ENCODE measurements around the gene CTNNAL1.

CTNNAL1 gene

GRCh38 chr9:109033941-109034700 lies 20.8 kb upstream of the CTNNAL1 start:
- Histone ChIP-seq H3K9me3 (replicated peaks in 1 of 11) (no peaks in the 10 kb centered on the region), H3K4me3 (no peak overlapping the region), H3K4me2 (no peak overlapping the region), H3K27ac (no peak overlapping the region), H3K4me1 (no peaks in the 10 kb centered on the region), H4K20me1 (0 out of 22 replicates have a peak, but pooled peaks cover 0 to 5% (median 0%) of the 10 kb centered on the region in 11 experiments), H3K27me3 (no peaks in the 10 kb centered on the region), H3K36me3 (peaks cover 64 to 98% (median 91%) of the 10 kb centered on the region in 11 experiments), H3K9ac (no peak overlapping the region)
- no peak for TF ChIP-seq Cebpa-rat (IDR thresholded peaks at IDR 0.05)

- H3K36me3 ChIP-seq: peaks cover 48 to 98% (median 91%) of the 10 kb centered on the region in 11 experiments
- no peak for TF ChIP-seq Cebpa-rat (IDR thresholded peaks at IDR 0.05)
- H3K4me2 ChIP-seq: no peak overlapping the region
- peaks cover 0 to 14% (median 0%) of the 10 kb centered on the region in 11 experiments; a peak in 3 of 22 replicates for H4K20me1 ChIP-seq
- H3K27ac ChIP-seq: no peak overlapping the region
- H3K4me3 ChIP-seq: no peak overlapping the region
- H3K9me3 ChIP-seq (replicated peaks in 1 of 11): no peaks in the 10 kb centered on the region
- H3K4me1 ChIP-seq: 0 out of 20 replicates have a peak, but pooled peaks cover 0 to 4% (median 0%) of the 10 kb centered on the region in 10 experiments
- no peak overlapping the region for H3K9ac ChIP-seq
- H3K27me3 ChIP-seq: no peaks in the 10 kb centered on the region
Observed at GRCh38 chr9:109031241-109031640, 17.9 kb upstream of the CTNNAL1 start.

GRCh38 chr9:109030426-109030825 lies 17.1 kb upstream of the CTNNAL1 start:
- Histone ChIP-seq H3K4me3 (no peak overlapping the region), H3K4me1 (peaks cover 0 to 5% (median 0%) of the 10 kb centered on the region in 10 experiments; a peak in 1 of 20 replicates), H3K9ac (no peak overlapping the region), H4K20me1 (peaks cover 0 to 18% (median 0%) of the 10 kb centered on the region in 11 experiments; a peak in 4 of 22 replicates), H3K27me3 (no peaks in the 10 kb centered on the region), H3K27ac (no peak overlapping the region), H3K36me3 (peaks cover 41 to 98% (median 89%) of the 10 kb centered on the region in 11 experiments), H3K4me2 (no peak overlapping the region), H3K9me3 (replicated peaks in 1 of 11) (no peaks in the 10 kb centered on the region)
- TF ChIP-seq Cebpa-rat (IDR thresholded peaks at IDR 0.05): no peak

- no peaks in the 10 kb centered on the region for H3K27me3 ChIP-seq
- peaks cover 32 to 98% (median 88%) of the 10 kb centered on the region in 11 experiments for H3K36me3 ChIP-seq
- TF ChIP-seq Cebpa-rat (IDR thresholded peaks at IDR 0.05): no peak
- H4K20me1 ChIP-seq: peaks cover 0 to 26% (median 0%) of the 10 kb centered on the region in 11 experiments; a peak in 4 of 22 replicates
- H3K9me3 ChIP-seq (replicated peaks in 1 of 11): no peaks in the 10 kb centered on the region
- no peak overlapping the region for H3K9ac ChIP-seq
- H3K4me3 ChIP-seq: no peak overlapping the region
- H3K4me1 ChIP-seq: peaks cover 0 to 6% (median 0%) of the 10 kb centered on the region in 10 experiments; a peak in 1 of 20 replicates
- H3K27ac ChIP-seq: no peak overlapping the region
- no peak overlapping the region for H3K4me2 ChIP-seq
Observed at GRCh38 chr9:109028457-109028856, 15.2 kb upstream of the CTNNAL1 start.

- H3K4me3 ChIP-seq: no peak overlapping the region
- no peaks in the 10 kb centered on the region for H3K9me3 ChIP-seq (replicated peaks in 1 of 11)
- TF ChIP-seq Cebpa-rat (IDR thresholded peaks at IDR 0.05): no peak
- H3K27me3 ChIP-seq: no peaks in the 10 kb centered on the region
- H3K9ac ChIP-seq: no peak overlapping the region
- no peak overlapping the region for H3K27ac ChIP-seq
- H3K36me3 ChIP-seq: peaks cover 20 to 95% (median 77%) of the 10 kb centered on the region in 11 experiments; a peak in 21 of 22 replicates
- H3K4me2 ChIP-seq: no peak overlapping the region
- H3K4me1 ChIP-seq: peaks cover 0 to 6% (median 0%) of the 10 kb centered on the region in 10 experiments; a peak in 1 of 20 replicates
- peaks cover 0 to 26% (median 0%) of the 10 kb centered on the region in 11 experiments; a peak in 4 of 22 replicates for H4K20me1 ChIP-seq
Observed at GRCh38 chr9:109027176-109027575, 13.9 kb upstream of the CTNNAL1 start.

GRCh38 chr9:109026306-109026705 lies 13.0 kb upstream of the CTNNAL1 start:
- Histone ChIP-seq H3K9ac (no peak overlapping the region), H3K9me3 (replicated peaks in 1 of 11) (no peaks in the 10 kb centered on the region), H3K4me1 (peaks cover 0 to 14% (median 5%) of the 10 kb centered on the region in 10 experiments; a peak in 16 of 20 replicates), H3K36me3 (peaks cover 16 to 95% (median 71%) of the 10 kb centered on the region in 11 experiments; a peak in 21 of 22 replicates), H4K20me1 (peaks cover 0 to 26% (median 0%) of the 10 kb centered on the region in 11 experiments; a peak in 4 of 22 replicates), H3K27ac (no peak overlapping the region), H3K4me3 (no peak overlapping the region), H3K27me3 (no peaks in the 10 kb centered on the region), H3K4me2 (no peak overlapping the region)
- no peak for TF ChIP-seq Cebpa-rat (IDR thresholded peaks at IDR 0.05)

GRCh38 chr9:109022873-109023272 lies 9.6 kb upstream of the CTNNAL1 start:
- H3K9ac ChIP-seq: no peak overlapping the region
- H3K4me2 ChIP-seq: no peak overlapping the region
- H3K36me3 ChIP-seq: peaks cover 10 to 91% (median 63%) of the 10 kb centered on the region in 11 experiments; a peak in 21 of 22 replicates
- H4K20me1 ChIP-seq: peaks cover 0 to 26% (median 0%) of the 10 kb centered on the region in 11 experiments; a peak in 6 of 22 replicates
- no peak overlapping the region for H3K4me3 ChIP-seq
- H3K4me1 ChIP-seq: peaks cover 23 to 40% (median 33%) of the 10 kb centered on the region in 10 experiments
- H3K27ac ChIP-seq: no peak overlapping the region
- no peak for TF ChIP-seq Cebpa-rat (IDR thresholded peaks at IDR 0.05)
- no peaks in the 10 kb centered on the region for H3K27me3 ChIP-seq
- H3K9me3 ChIP-seq (replicated peaks in 1 of 11): no peaks in the 10 kb centered on the region

- Histone ChIP-seq H3K4me2 (peak overlapping the region; percentile 3 to 76 (median 52); a peak in 19 of 22 replicates), H4K20me1 (peaks cover 0 to 12% (median 0%) of the 10 kb centered on the region in 11 experiments; a peak in 4 of 22 replicates), H3K27me3 (no peaks in the 10 kb centered on the region), H3K27ac (peak overlapping the region in 9 of 11 experiments; percentile 10 to 59 (median 41); a peak in 16 of 22 replicates), H3K4me1 (peaks cover 39 to 60% (median 54%) of the 10 kb centered on the region in 10 experiments), H3K36me3 (peaks cover 5 to 74% (median 42%) of the 10 kb centered on the region in 11 experiments; a peak in 20 of 22 replicates), H3K9me3 (replicated peaks in 1 of 11) (no peaks in the 10 kb centered on the region), H3K4me3 (no peak overlapping the region), H3K9ac (no peak overlapping the region; a peak in 1 of 22 replicates)
- TF ChIP-seq Cebpa-rat (IDR thresholded peaks at IDR 0.05): peak in 10 of 11 experiments; percentile 18 to 93 (median 76); a peak in 13 of 22 replicates
Observed at GRCh38 chr9:109020581-109021511, 7.5 kb upstream of the CTNNAL1 start.

Measured in BLaER1 treated with 17β-estradiol and CSF1 and Interleukin-3, amounts not matched to agents 10 nM and 100 nM (cell line).